Cardiac muscle cell (in vitro differentiated cells and primary cell): ENCODE measurements around the gene SLC43A1. TPM values are rescaled to one million over a fixed set of nuclear protein-coding genes. Genes with fewer than 3 reads are reported as not detected.

ENCODE experiments used
- DNase-seq, 2 donors: peaks; one replicate each; pipeline versions ENCODE4 v3.0.0 to v3.0.0-alpha.2; 2010 to 2017; ENCODE audit warnings: low read depth in 1 of 2, low spot score in 1 of 2
- H3K27ac ChIP-seq: fragments of 200-600 bp; sonication (generic); 2 replicates; pipeline ENCODE4 v1.5.1; 2016
- H3K27me3 ChIP-seq: fragments of 200-600 bp; sonication (generic); 2 replicates; pipeline ENCODE4 v1.6.0; 2016; ENCODE audit warnings: control low read depth
- H3K36me3 ChIP-seq: fragments of 200-600 bp; sonication (generic); 2 replicates; pipeline ENCODE4 v1.5.1; 2016; ENCODE audit warnings: control low read depth
- H3K4me1 ChIP-seq: fragments of 200-600 bp; sonication (generic); 2 replicates; pipeline ENCODE4 v1.8.1; 2017; ENCODE audit warnings: low read depth, mild to moderate bottlenecking, mixed run types
- H3K4me3 ChIP-seq: fragments of 200-600 bp; sonication (generic); 2 replicates; pipeline ENCODE4 v1.5.1; 2016; ENCODE audit warnings: mild to moderate bottlenecking
- H3K9me3 ChIP-seq: fragments of 200-600 bp; sonication (generic); 2 replicates; pipeline ENCODE4 v1.5.1; 2017; ENCODE audit warnings: low read depth, mild to moderate bottlenecking, control low read depth
- CTCF ChIP-seq: IDR thresholded peaks from 2 replicates; pipeline ENCODE4 v1.5.1; 2012; ENCODE audit warnings: low read depth, mild to moderate bottlenecking, low read length
- polyA plus RNA-seq: library from polyadenylated mRNA; unstranded; fragments of >200 nt; fragmentation: Nextera tagmentation; extraction: Ambion mirVana; gene quantifications from 2 replicates; pipeline ENCODE4 v1.2.1, GENCODE V29; 2016
- total RNA-seq: library from RNA; depleted of rRNA; stranded (reverse); fragments of >200 nt; gene quantifications from 2 replicates; pipeline ENCODE4 v1.2.3, GENCODE V29; 2016

Gene SLC43A1
- total and polyA plus RNA-seq, 2 experiments from 2014 or later: 11.2 to 24.6 TPM

DNA sequence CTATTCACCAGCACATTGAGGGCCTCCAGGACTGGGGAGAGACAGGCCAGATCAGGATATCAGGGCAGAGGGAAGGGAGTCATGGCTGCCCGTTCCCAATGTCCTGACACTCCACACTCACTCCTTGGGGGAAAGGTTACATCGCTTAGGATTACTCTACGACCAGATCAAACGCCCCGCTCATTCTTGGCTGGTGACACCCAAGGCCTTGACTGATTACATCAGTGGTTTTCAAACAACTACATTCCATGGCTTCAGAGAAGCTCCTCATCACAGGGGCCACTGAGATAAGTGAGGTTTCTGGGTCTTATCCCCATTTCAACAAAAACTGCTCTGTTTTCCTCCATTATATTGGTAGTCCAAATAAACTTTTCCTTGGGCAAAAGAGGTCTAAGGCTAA lies 37.0 kb upstream of the SLC43A1 start:
- no peak overlapping the region for H3K4me3 ChIP-seq
- H3K36me3 ChIP-seq: peaks cover 32% of the 10 kb centered on the region
- no peaks in the 10 kb centered on the region for H3K9me3 ChIP-seq
- no peaks in the 10 kb centered on the region for H3K27me3 ChIP-seq
- no peak for TF ChIP-seq CTCF
- H3K4me1 ChIP-seq: no peaks in the 10 kb centered on the region
- DNase-seq: no peak
- H3K27ac ChIP-seq: no peak overlapping the region

GRCh38 chr11:57551941-57552340 lies 36.4 kb upstream of the SLC43A1 start:
- H3K4me1 ChIP-seq: no peaks in the 10 kb centered on the region
- no peaks in the 10 kb centered on the region for H3K27me3 ChIP-seq
- TF ChIP-seq CTCF: no peak
- peaks cover 32% of the 10 kb centered on the region for H3K36me3 ChIP-seq
- H3K9me3 ChIP-seq: no peaks in the 10 kb centered on the region
- H3K27ac ChIP-seq: no peak overlapping the region
- no peak overlapping the region for H3K4me3 ChIP-seq
- DNase-seq: no peak

DNA sequence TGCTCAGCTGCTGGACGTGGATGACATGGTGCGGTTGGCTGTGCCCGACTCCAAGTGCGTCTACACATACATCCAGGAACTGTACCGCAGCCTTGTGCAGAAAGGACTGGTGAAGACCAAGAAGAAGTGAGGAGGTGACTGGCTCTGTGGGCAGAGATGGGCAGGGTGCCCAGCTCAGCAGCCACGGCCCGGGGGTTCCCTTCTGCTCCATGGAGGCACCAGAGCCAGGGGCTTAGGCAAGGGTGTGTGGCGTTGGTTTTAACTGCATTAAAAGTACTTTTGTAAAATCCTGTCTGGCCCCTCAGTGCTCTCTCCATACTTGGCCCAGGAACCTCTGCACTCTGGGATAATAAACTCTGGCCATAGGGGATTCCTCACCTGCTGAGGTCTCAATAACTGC lies 34.5 kb upstream of the SLC43A1 start:
- peak overlapping the region; percentile 54 for H3K27ac ChIP-seq
- DNase-seq: no peak
- no peaks in the 10 kb centered on the region for H3K27me3 ChIP-seq
- no peaks in the 10 kb centered on the region for H3K9me3 ChIP-seq
- H3K4me3 ChIP-seq: no peak overlapping the region
- H3K36me3 ChIP-seq: peaks cover 29% of the 10 kb centered on the region
- no peak for TF ChIP-seq CTCF
- no peaks in the 10 kb centered on the region for H3K4me1 ChIP-seq

GRCh38 chr11:57547854-57548377 lies 32.4 kb upstream of the SLC43A1 start:
- DNase-seq: no peak
- H3K36me3 ChIP-seq: peaks cover 15% of the 10 kb centered on the region
- H3K27ac ChIP-seq: no peak overlapping the region

DNA sequence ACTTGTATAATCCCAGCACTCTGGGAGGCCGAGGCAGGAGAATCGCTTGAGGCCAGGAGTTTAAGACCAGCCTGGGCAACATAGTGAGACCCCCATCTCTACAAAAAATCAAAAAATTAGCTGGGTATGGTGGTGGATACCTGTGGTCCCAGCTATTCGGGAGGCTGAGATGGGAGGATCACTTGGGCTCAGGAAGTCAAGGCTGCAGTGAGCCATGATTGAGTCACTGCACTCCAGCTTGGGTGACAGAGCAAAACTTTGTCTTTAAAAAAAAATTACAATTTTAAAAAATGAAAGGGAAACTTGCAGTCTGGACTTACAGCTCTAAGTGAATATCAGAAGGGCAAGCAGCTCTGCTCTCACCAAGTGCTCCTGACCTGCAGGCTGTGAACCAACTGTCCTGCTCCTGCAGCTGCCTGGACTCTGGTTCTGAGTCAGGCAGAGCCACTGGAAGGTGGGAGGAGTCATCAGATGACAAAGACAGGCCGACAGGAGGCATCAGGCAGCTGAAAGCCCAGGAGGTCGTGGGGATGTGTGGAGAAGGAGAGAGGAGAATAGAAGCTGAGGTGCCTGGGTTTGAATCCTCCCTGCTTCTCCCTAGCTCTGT lies 31.5 kb upstream of the SLC43A1 start:
- H3K9me3 ChIP-seq: no peaks in the 10 kb centered on the region
- peak; percentile 19 for TF ChIP-seq CTCF
- DNase-seq: peak in 1 of 2 donors; percentile 42
- peak overlapping the region; percentile 15 for H3K27ac ChIP-seq
- H3K27me3 ChIP-seq: no peaks in the 10 kb centered on the region
- no peak overlapping the region for H3K4me3 ChIP-seq
- peaks cover 6% of the 10 kb centered on the region for H3K36me3 ChIP-seq
- H3K4me1 ChIP-seq: no peaks in the 10 kb centered on the region

More at GRCh38 chr11:57547854-57548377, 32.4 kb upstream of the SLC43A1 start:
- no peaks in the 10 kb centered on the region for H3K9me3 ChIP-seq
- no peak for TF ChIP-seq CTCF
- H3K27me3 ChIP-seq: no peaks in the 10 kb centered on the region
- no peak overlapping the region for H3K4me3 ChIP-seq
- H3K4me1 ChIP-seq: no peaks in the 10 kb centered on the region
